Lower lobe of right lung (tissue), 2 donors: ENCODE measurements around the gene PTBP3. TPM values are rescaled to one million over a fixed set of nuclear protein-coding genes. Genes with fewer than 3 reads are reported as not detected.

ENCODE experiments used
- ATAC-seq, 2 donors: fragments of 200-7000 bp; cut with Tn5 transposase; one replicate each; pipeline ENCODE4 v1.9.1; 2020 to 2022; ENCODE audit warnings: mild to moderate bottlenecking in 2 of 2, moderate library complexity in 2 of 2
- DNase-seq: peaks from one replicate; pipeline ENCODE4 v3.0.0-alpha.2; 2020
- H3K27ac ChIP-seq: fragments of 200-600 bp; one replicate; pipeline ENCODE4 v1.8.0; 2022
- H3K27me3 ChIP-seq: fragments of 200-600 bp; one replicate; pipeline ENCODE4 v1.8.0; 2022; ENCODE audit warnings: low read depth
- H3K36me3 ChIP-seq: fragments of 200-600 bp; one replicate; pipeline ENCODE4 v1.8.0; 2022; ENCODE audit warnings: mild to moderate bottlenecking
- H3K4me1 ChIP-seq: fragments of 200-600 bp; one replicate; pipeline ENCODE4 v1.8.0; 2022
- H3K4me3 ChIP-seq: fragments of 200-600 bp; one replicate; pipeline ENCODE4 v1.8.0; 2022; ENCODE audit warnings: mild to moderate bottlenecking
- H3K9me3 ChIP-seq: fragments of 200-600 bp; one replicate; pipeline ENCODE4 v1.8.0; 2022
- CTCF ChIP-seq: fragments of 200-600 bp; IDR thresholded peaks from one replicate; pipeline ENCODE4 v1.8.0; 2022; ENCODE audit warnings: antibody characterized with exemption, mild to moderate bottlenecking
- intact Hi-C: fragments of 100-400 bp; cut with DNase I; formaldehyde crosslinking; loops from one replicate; pipeline ENCODE4 v1.11.0; 2022
- total RNA-seq: library from RNA; stranded (reverse); fragmentation: NEBNext Ultra II Directional; extraction: Animal tissue kit (Norgen Biotek cat#: 25700); gene quantifications from one replicate; pipeline ENCODE4 v1.2.1, GENCODE V29; 2021
- donor health status: DM: no; HTN: yes; CAD: no; lungs with severe emphysema.

PTBP3 gene
- total RNA-seq, 1 donor from 2014 or later: 94.9 TPM

- Histone ChIP-seq H3K36me3 (no peaks in the 10 kb centered on the region), H3K27me3 (no peaks in the 10 kb centered on the region), H3K4me3 (peak within 1 kb of the TSS; percentile 82), H3K9me3 (no peaks in the 10 kb centered on the region), H3K4me1 (peaks cover 56% of the 10 kb centered on the region), H3K27ac (peak within 1 kb of the TSS; percentile 99)
- no peak for TF ChIP-seq CTCF
- ATAC-seq: peak; percentile 65 to 68
- DNase-seq: no peak
- intact Hi-C loops: no loop called here
Measured at GRCh38 chr9:112380102-112380824, 46.8 kb upstream of the PTBP3 start, which contains the start of gene HSDL2. TSS of gene HSDL2 (plus strand) at chr9:112380108. CDS start at chr9:112380164, 56 bp downstream.

- intact Hi-C loops: no loop called here
- Histone ChIP-seq H3K27ac (peak overlapping the region; percentile 99), H3K9me3 (no peaks in the 10 kb centered on the region), H3K4me1 (peaks cover 48% of the 10 kb centered on the region), H3K4me3 (peak overlapping the region; percentile 82), H3K36me3 (no peaks in the 10 kb centered on the region), H3K27me3 (no peaks in the 10 kb centered on the region)
- TF ChIP-seq CTCF: no peak
- ATAC-seq (peak; percentile 97 to 99), DNase-seq (peak; percentile 100)
Measured at GRCh38 chr9:112379177-112380101, 46.0 kb upstream of the PTBP3 start.

- no peaks in the 10 kb centered on the region for H3K9me3 ChIP-seq
- peaks cover 39% of the 10 kb centered on the region for H3K4me1 ChIP-seq
- intact Hi-C loops: no loop called here
- H3K36me3 ChIP-seq: no peaks in the 10 kb centered on the region
- H3K27ac ChIP-seq: peak overlapping the region; percentile 99
- DNase-seq (peak; percentile 51), ATAC-seq (peak in 1 of 2 donors; percentile 9)
- H3K27me3 ChIP-seq: no peaks in the 10 kb centered on the region
- peak overlapping the region; percentile 82 for H3K4me3 ChIP-seq
- TF ChIP-seq CTCF: no peak
Measured at GRCh38 chr9:112378328-112379176, 45.1 kb upstream of the PTBP3 start.

- peak overlapping the region; percentile 99 for H3K27ac ChIP-seq
- H3K4me1 ChIP-seq: peaks cover 35% of the 10 kb centered on the region
- no peak for TF ChIP-seq CTCF
- H3K9me3 ChIP-seq: no peaks in the 10 kb centered on the region
- no peaks in the 10 kb centered on the region for H3K27me3 ChIP-seq
- ATAC-seq (no peak), DNase-seq (no peak)
- H3K36me3 ChIP-seq: no peaks in the 10 kb centered on the region
- H3K4me3 ChIP-seq: peak overlapping the region; percentile 82
- intact Hi-C loops: no loop called here
Measured at GRCh38 chr9:112377684-112378327, 44.4 kb upstream of the PTBP3 start.

DNA sequence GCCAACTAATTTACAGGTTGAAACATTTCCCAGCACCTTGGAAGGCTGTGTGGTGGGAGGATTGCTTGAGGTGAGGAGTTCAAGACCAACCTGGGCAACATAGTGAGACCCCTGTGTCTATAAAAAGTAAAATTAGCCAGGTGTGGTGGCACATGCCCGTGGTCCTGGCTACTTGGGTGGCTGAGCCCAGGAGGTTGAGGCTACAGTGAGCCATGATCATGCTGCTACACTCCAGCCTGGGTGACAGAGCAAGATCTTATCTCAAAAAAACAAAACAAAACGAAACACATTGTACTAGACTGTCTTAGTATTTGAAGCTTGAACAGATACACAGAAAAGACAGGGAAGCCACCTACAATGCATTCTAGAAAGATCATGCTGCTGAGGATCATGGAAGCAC is 43.7 kb upstream of the PTBP3 start:
- intact Hi-C loops: no loop called here
- no peak for TF ChIP-seq CTCF
- Histone ChIP-seq H3K27me3 (no peaks in the 10 kb centered on the region), H3K27ac (no peak overlapping the region), H3K4me3 (no peak overlapping the region), H3K9me3 (no peaks in the 10 kb centered on the region), H3K36me3 (no peaks in the 10 kb centered on the region), H3K4me1 (peaks cover 34% of the 10 kb centered on the region)
- no peak for ATAC-seq
- DNase-seq: no peak
